Measurements from ENCODE around the gene PRSS57. TPM values are rescaled to one million over a fixed set of nuclear protein-coding genes. Genes with fewer than 3 reads are reported as not detected.

The PRSS57 gene
- total and polyA plus RNA-seq, 5 donors = not detected

DNA sequence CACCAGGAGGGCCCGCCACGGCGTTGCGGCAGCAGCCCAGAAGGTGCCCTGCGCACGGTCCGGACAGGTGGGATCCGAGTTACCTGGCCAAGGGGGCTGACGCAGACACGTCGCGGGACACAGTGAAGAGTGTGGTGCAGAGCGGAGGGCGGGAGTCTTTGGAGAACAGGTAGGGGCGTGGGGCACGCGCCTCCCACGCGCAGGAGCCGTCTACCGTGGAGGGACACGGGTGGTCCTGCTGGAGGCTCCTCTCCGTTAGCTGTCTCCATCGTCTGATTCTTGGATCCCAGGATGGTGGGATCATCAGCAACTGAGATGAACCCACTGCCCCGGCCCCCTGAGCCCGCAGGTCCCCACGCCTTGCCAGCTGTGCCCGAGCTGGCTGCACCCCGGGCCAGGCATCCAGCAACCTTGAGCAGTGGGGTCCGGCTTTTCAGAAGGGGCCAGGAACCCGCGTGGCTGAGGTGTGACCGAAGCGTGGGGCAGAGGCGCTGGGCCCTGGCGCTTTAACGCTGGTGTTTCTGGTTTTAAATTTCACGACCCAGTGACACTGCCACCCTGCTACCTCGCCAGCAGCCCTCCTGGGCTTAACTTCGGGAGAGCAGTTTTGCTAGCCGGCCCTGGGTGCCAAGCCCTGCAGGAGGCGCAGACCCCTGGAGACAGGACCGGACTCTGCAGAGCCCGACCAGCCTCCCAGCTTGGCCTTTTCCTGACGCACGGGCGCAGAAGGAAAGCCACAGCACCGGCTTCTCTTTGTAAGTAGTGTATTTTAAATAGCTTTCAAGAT lies 48.3 kb downstream of the PRSS57 start:
- WGBS = 93% methylated on average over 48 of the region's 48 CpGs
- no peak overlapping the region for H3K27ac ChIP-seq (ENCODE audit: low read length)
- H3K9me3 ChIP-seq (ENCODE audit: control insufficient read depth, low read length) = no peaks in the 10 kb centered on the region
- DNase-seq (peak in 1 of 3 donors; percentile 59), ATAC-seq (no peak)
- intact Hi-C loops (cut with DNase I) = no loop called here
- H3K4me3 ChIP-seq (ENCODE audit: low read length) = no peak overlapping the region
- H3K27me3 ChIP-seq (ENCODE audit: control insufficient read depth, insufficient read depth) = no peaks in the 10 kb centered on the region
- H3K4me1 ChIP-seq (ENCODE audit: control insufficient read depth, insufficient read depth, low read length) = no peaks in the 10 kb centered on the region

DNA sequence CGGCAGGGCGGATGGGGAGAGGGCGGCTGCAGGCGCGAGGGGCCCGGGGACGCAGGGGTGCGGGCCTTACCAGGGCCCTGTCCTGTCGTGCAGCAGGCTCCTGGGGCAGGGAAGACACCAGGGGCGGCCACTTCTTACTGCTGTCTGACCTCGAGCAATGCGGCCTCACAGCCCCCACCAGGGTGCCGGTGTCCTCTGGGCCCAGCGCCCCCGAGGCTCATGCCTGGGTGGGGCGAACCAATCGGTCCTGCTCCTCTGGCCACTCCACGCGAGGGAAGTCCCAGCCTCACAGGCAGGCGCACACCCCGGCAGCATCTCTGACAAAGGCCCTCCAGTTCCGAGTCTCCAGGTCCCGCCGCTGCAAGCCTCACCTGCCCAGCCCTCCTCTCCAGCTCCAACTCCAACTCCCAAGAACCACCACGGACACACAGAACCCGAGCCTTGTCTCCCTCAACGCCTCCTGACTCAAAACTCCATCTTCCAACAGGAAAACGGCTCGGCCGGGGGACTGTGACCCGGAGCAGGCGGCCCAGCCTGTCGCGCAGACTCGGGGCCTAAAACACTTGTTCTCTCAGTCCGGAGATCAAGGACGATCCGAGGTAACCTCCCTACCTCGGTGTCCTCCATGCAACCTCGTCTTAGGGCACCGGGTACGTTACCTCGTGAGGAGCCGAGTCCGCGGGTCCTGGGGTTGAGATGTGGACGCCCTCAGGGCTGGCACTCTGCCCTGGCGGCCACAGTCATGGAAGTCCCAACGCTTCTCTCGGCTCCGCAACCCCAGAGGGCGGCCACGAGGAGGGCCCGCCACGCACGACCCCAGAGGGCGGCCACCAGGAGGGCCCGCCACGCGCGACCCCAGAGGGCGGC lies 49.1 kb downstream of the PRSS57 start:
- intact Hi-C loops (cut with DNase I) = no loop called here
- no peaks in the 10 kb centered on the region for H3K4me1 ChIP-seq (ENCODE audit: control insufficient read depth, insufficient read depth, low read length)
- peak in 1 of 2 donors; percentile 4 for ATAC-seq
- DNase-seq = peak in 1 of 3 donors; percentile 58
- 93% methylated on average over 62 of the region's 62 CpGs for WGBS
- no peaks in the 10 kb centered on the region for H3K27me3 ChIP-seq (ENCODE audit: control insufficient read depth, insufficient read depth)
- no peak overlapping the region for H3K27ac ChIP-seq (ENCODE audit: low read length)
- H3K9me3 ChIP-seq (ENCODE audit: control insufficient read depth, low read length) = no peaks in the 10 kb centered on the region
- no peak overlapping the region for H3K4me3 ChIP-seq (ENCODE audit: low read length)

DNA sequence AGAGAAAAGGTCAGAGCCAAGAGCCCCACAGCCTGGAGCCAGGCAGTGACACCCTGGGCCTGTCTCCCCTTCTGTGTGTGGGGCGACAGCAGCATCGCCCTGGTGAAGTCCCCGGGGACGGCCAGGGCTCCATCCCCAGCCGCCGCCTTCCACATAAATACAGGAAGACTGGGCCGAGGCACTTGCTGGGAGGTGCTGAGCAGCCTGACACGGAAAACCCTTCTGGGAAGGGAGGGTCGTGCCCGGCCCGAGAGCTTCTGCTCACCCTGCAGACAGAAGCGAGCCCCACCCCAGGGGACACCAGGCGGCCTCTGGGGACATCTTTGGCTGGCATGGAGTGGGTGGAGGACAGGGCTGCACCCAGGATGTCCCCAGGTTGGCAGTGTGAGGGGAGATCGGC lies 50.5 kb downstream of the PRSS57 start:
- intact Hi-C loops (cut with DNase I) = no loop called here
- ATAC-seq = no peak
- no peaks in the 10 kb centered on the region for H3K9me3 ChIP-seq (ENCODE audit: control insufficient read depth, low read length)
- DNase-seq = peak in 1 of 3 donors; percentile 59
- no peaks in the 10 kb centered on the region for H3K4me1 ChIP-seq (ENCODE audit: control insufficient read depth, insufficient read depth, low read length)
- no peak overlapping the region for H3K27ac ChIP-seq (ENCODE audit: low read length)
- WGBS = 78% methylated on average over 14 of the region's 14 CpGs
- no peaks in the 10 kb centered on the region for H3K27me3 ChIP-seq (ENCODE audit: control insufficient read depth, insufficient read depth)
- H3K4me3 ChIP-seq (ENCODE audit: low read length) = no peak overlapping the region

DNA sequence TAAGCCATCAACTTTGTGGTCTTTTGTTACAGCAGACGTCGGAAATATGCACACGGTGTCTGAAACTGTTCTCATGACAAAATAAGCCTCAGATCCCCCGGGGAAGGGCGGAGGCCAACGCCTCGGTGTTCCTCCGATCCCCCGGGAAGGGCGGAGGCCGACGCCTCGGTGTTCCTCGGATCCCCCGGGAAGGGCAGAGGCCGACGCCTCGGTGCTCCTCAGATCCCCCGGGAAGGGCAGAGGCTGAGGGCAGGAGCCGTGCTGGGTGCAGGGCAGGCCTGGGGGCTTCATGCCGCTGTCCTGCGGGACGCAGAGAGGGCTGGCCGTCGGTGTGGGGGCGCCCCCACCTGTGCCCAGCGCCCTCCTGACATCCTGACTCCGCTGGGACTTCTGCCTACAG lies 50.9 kb downstream of the PRSS57 start:
- Histone ChIP-seq H3K27ac (ENCODE audit: low read length) (no peak overlapping the region), H3K4me3 (ENCODE audit: low read length) (no peak overlapping the region), H3K9me3 (ENCODE audit: control insufficient read depth, low read length) (no peaks in the 10 kb centered on the region), H3K4me1 (ENCODE audit: control insufficient read depth, insufficient read depth, low read length) (no peaks in the 10 kb centered on the region), H3K27me3 (ENCODE audit: control insufficient read depth, insufficient read depth) (no peaks in the 10 kb centered on the region)
- whole genome bisulfite sequencing = 76% methylated on average over 28 of the region's 28 CpGs
- ATAC-seq (no peak), DNase-seq (no peak)
- intact Hi-C loops (cut with DNase I) = no loop called here

DNA sequence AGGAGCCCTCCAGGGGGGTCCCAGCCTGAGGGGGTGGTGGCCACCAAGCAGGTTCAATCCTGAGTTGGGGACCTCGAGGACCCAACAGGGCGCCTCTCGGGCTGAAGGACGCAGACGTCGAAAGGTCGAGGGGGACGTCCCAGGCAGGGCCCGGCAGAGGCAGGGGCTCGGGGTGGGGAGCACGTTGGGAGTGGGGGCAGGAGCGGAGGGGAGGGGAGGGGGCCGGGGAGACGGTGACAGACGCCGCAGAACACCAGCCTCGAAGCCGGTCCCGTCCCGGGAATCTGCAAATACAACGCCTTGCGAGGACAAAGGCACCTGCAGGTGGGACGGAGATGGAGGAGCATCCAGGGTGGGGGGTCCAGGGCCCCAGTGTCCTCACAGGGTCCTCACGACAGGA lies 51.5 kb downstream of the PRSS57 start:
- ATAC-seq (no peak), DNase-seq (peak in 1 of 3 donors; percentile 66)
- 89% methylated on average over 24 of the region's 24 CpGs for WGBS
- H3K4me1 ChIP-seq (ENCODE audit: control insufficient read depth, insufficient read depth, low read length) = peaks cover 3% of the 10 kb centered on the region
- H3K27ac ChIP-seq (ENCODE audit: low read length) = no peak overlapping the region
- H3K27me3 ChIP-seq (ENCODE audit: control insufficient read depth, insufficient read depth) = no peaks in the 10 kb centered on the region
- no peaks in the 10 kb centered on the region for H3K9me3 ChIP-seq (ENCODE audit: control insufficient read depth, low read length)
- intact Hi-C loops (cut with DNase I) = no loop called here
- no peak overlapping the region for H3K4me3 ChIP-seq (ENCODE audit: low read length)

DNA sequence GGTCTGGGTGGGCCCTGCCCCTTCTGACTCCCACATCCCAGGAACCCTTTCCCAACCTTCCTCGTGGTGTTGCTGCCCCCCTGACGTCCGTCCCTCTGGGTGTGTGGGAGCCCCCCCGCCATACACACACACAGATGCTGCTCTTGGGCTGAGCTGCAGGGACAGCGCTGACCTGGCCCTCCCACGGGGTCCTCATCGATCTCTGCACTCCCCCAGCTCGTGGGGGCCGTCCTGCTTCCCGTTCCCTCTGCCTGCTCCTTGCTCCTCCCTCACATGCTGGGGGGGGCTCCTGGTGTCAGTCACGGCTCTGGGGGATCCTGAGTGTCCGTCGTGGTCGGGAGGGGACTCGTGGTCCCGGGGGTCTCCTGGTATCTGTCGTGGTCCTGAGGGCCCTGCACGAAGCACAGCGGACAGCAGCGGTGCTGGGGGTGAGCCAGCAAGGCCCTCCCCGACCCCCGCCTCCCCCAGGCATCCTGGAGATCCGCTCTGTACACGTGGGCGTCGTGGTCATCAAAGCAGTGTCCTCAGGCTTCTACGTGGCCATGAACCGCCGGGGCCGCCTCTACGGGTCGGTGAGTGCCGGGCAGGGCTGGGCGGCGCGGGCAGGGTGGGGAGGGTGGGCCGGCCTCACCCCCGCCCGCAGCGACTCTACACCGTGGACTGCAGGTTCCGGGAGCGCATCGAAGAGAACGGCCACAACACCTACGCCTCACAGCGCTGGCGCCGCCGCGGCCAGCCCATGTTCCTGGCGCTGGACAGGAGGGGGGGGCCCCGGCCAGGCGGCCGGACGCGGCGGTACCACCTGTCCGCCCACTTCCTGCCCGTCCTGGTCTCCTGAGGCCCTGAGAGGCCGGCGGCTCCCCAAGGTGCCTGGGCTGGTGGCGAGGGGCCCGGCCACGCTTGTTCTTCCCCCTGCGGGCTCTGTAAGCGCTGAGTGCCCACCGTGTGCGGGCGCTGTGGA lies 52.2 kb downstream of the PRSS57 start:
- Histone ChIP-seq H3K9me3 (ENCODE audit: control insufficient read depth, low read length) (no peaks in the 10 kb centered on the region), H3K4me1 (ENCODE audit: control insufficient read depth, insufficient read depth, low read length) (peaks cover 3% of the 10 kb centered on the region), H3K27ac (ENCODE audit: low read length) (no peak overlapping the region), H3K4me3 (ENCODE audit: low read length) (no peak overlapping the region), H3K27me3 (ENCODE audit: control insufficient read depth, insufficient read depth) (no peaks in the 10 kb centered on the region)
- intact Hi-C loops (cut with DNase I) = no loop called here
- peak in 1 of 3 donors; percentile 56 for DNase-seq
- whole genome bisulfite sequencing = 81% methylated on average over 69 of the region's 70 CpGs
- ATAC-seq = no peak

DNA sequence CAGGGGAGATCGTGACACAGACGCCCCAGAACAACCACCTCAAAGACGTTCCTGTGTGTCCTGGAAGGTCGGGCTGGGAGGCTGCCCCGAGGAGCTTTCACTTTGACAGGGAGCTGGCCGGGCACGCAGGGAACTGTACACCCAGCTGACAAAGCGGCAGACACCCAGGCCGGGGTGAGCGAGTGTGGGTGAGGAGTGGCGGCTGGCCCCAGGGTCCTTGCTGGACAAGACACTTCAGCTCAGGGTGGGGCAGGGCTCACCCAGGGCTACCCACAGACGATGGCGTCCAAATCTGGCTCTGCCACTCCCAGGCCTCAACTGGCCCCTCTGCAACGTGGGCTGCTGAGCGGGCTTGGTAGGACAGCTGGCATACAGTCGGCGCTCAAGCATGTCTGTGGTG lies 53.5 kb downstream of the PRSS57 start:
- Histone ChIP-seq H3K9me3 (ENCODE audit: control insufficient read depth, low read length) (no peaks in the 10 kb centered on the region), H3K27ac (ENCODE audit: low read length) (no peak overlapping the region), H3K4me1 (ENCODE audit: control insufficient read depth, insufficient read depth, low read length) (peaks cover 3% of the 10 kb centered on the region), H3K27me3 (ENCODE audit: control insufficient read depth, insufficient read depth) (no peaks in the 10 kb centered on the region), H3K4me3 (ENCODE audit: low read length) (no peak overlapping the region)
- no peak for ATAC-seq
- DNase-seq = no peak
- intact Hi-C loops (cut with DNase I) = no loop called here
- 81% methylated on average over 17 of the region's 17 CpGs for WGBS

DNA sequence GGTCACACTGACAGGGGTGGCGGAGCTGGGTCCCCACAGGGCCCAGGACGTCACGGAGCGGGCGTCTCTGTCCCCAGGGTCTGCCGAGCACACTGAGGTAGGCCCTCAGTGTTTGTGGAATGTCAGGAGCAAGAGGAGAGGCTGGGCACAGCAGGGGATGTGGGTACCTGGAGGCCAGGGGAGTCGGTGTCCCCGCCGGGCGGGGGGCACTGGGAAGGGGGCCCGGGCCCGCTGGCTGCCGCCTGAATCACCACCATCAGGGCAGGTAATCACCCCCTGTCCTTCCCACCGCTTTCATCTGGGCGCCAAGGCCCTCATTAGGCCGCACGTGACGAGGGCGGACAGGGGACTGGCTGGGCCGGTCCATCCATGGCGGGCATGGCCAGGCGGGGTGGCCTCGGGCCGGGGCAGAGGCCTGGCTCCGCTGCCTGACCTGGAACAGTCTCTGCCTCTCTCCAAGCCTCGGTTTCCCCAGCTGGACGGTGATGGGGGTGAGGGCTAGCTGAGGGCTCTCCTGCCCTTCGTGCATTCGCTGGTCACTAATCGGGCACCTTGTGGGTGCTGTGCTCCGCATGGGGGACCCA lies 54.6 kb downstream of the PRSS57 start:
- peaks cover 3% of the 10 kb centered on the region for H3K4me1 ChIP-seq (ENCODE audit: control insufficient read depth, insufficient read depth, low read length)
- intact Hi-C loops (cut with DNase I) = no loop called here
- no peak for ATAC-seq
- H3K9me3 ChIP-seq (ENCODE audit: control insufficient read depth, low read length) = no peaks in the 10 kb centered on the region
- peak in 1 of 3 donors; percentile 55 for DNase-seq
- H3K27ac ChIP-seq (ENCODE audit: low read length) = no peak overlapping the region
- WGBS = 92% methylated on average over 31 of the region's 31 CpGs
- no peaks in the 10 kb centered on the region for H3K27me3 ChIP-seq (ENCODE audit: control insufficient read depth, insufficient read depth)
- no peak overlapping the region for H3K4me3 ChIP-seq (ENCODE audit: low read length)

DNA sequence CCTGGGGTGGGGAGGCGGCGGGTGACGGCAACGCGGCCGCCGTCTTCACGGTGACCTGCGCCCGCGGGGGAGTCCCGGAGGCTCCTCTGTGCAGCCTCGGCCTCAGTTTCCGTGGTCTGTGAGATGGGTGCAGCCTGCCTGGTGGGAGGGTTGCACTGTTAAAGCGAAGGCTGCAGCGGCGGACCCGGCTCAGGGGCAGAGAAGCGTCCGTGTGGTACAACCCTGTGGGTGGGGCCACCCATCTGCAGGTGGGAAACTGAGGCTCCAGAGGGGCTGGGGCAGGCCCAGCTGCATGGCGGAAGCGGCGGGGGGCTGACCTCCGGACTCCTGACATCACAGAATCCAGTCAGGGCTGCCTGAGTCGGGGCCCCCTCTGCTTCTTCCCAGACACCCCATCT lies 55.1 kb downstream of the PRSS57 start:
- DNase-seq = peak in 1 of 3 donors; percentile 66
- no peak for ATAC-seq
- H3K4me1 ChIP-seq (ENCODE audit: control insufficient read depth, insufficient read depth, low read length) = peaks cover 3% of the 10 kb centered on the region
- H3K4me3 ChIP-seq (ENCODE audit: low read length) = peak overlapping the region; percentile 28
- 52% methylated on average over 25 of the region's 25 CpGs for WGBS
- no peaks in the 10 kb centered on the region for H3K27me3 ChIP-seq (ENCODE audit: control insufficient read depth, insufficient read depth)
- intact Hi-C loops (cut with DNase I) = no loop called here
- H3K9me3 ChIP-seq (ENCODE audit: control insufficient read depth, low read length) = no peaks in the 10 kb centered on the region
- H3K27ac ChIP-seq (ENCODE audit: low read length) = no peak overlapping the region
